Measurements from ENCODE around the gene INSYN2A. TPM values are rescaled to one million over a fixed set of nuclear protein-coding genes. Genes with fewer than 3 reads are reported as not detected.

The INSYN2A gene
- polyA plus RNA-seq, 3 donors, result not detected

DNA sequence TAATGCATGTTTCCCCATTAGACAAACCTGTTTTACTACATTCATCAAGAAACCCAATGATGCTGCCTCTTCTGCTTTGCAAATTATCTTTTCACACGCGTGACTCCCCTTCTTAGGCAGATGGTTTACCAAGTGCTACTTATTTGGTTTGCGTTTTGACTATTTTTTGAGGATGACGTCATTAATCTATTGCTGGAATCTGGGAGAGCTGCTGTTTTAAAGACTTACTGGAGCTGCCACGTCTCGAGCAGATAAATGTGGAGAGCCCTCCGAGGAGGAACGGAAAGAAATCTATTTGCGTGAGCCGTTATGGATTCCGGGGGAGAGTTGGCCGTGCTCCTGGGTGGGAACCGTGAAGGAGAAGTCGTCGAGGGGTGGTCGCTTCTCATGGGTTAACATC, 19.7 kb downstream of the INSYN2A start:
- no peaks in the 10 kb centered on the region for H3K9me3 Mint-ChIP-seq
- Histone ChIP-seq H3K4me1 (ENCODE audit: control insufficient read depth in 1 of 2, insufficient read depth in 2 of 2, low read length in 2 of 2) (no peaks in the 10 kb centered on the region), H2AFZ (ENCODE audit: insufficient read depth, low read depth, low read length, poor library complexity, severe bottlenecking) (no peak overlapping the region), H4K20me1 (ENCODE audit: insufficient read depth, low read length) (no peaks in the 10 kb centered on the region), H3K36me3 (replicated peaks in 1 of 2; ENCODE audit: control insufficient read depth in 1 of 2, insufficient read depth in 2 of 2, low read length in 2 of 2) (no peaks in the 10 kb centered on the region), H3K4me2 (replicated peaks; ENCODE audit: extremely low read depth, low read length, poor library complexity, severe bottlenecking) (no peak overlapping the region), H3K9me3 (replicated peaks in 1 of 2; ENCODE audit: control insufficient read depth in 1 of 2, insufficient read depth in 1 of 2, low read length in 2 of 2) (no peaks in the 10 kb centered on the region), H3K27ac (ENCODE audit: low read depth in 1 of 2, low read length in 2 of 2) (no peak overlapping the region), H3K4me3 (replicated peaks in 1 of 3; ENCODE audit: low read depth in 2 of 3, low read length in 3 of 3) (no peak overlapping the region), H3K9ac (ENCODE audit: insufficient read depth, low read length, poor library complexity, severe bottlenecking) (no peak overlapping the region), H3K27me3 (ENCODE audit: control insufficient read depth in 2 of 2, insufficient read depth in 2 of 2, low read length in 2 of 2) (no peaks in the 10 kb centered on the region), H3K79me2 (ENCODE audit: insufficient read depth, low read length) (no peaks in the 10 kb centered on the region)
- intact Hi-C loops (cut with micrococcal nuclease), result no loop called here
- H3K4me3 Mint-ChIP-seq, result no peak overlapping the region
- peaks cover 9% of the 10 kb centered on the region for H3K4me1 Mint-ChIP-seq
- 96% methylated on average over 14 of the region's 16 CpGs for WGBS (ENCODE audit: insufficient coverage)
- DNase-seq, result no peak
- TF ChIP-seq CTCF (IDR thresholded peaks at IDR 0.05), result no peak
- no peaks in the 10 kb centered on the region for H3K36me3 Mint-ChIP-seq
- peaks cover 0 to 1% (median 0%) of the 10 kb centered on the region in 3 donors for H3K27me3 Mint-ChIP-seq (ENCODE audit: low read depth in 3 of 3)
- no peak overlapping the region for H3K27ac Mint-ChIP-seq

GRCh38 chr10:127175357-127176110, 20.9 kb downstream of the INSYN2A start:
- Histone ChIP-seq H3K27ac (ENCODE audit: low read depth in 1 of 2, low read length in 2 of 2) (no peak overlapping the region), H3K79me2 (ENCODE audit: insufficient read depth, low read length) (no peaks in the 10 kb centered on the region), H3K4me2 (replicated peaks; ENCODE audit: extremely low read depth, low read length, poor library complexity, severe bottlenecking) (no peak overlapping the region), H2AFZ (ENCODE audit: insufficient read depth, low read depth, low read length, poor library complexity, severe bottlenecking) (no peak overlapping the region), H3K9me3 (replicated peaks in 1 of 2; ENCODE audit: control insufficient read depth in 1 of 2, insufficient read depth in 1 of 2, low read length in 2 of 2) (no peaks in the 10 kb centered on the region), H3K4me3 (replicated peaks in 1 of 3; ENCODE audit: low read depth in 2 of 3, low read length in 3 of 3) (no peak overlapping the region), H3K9ac (ENCODE audit: insufficient read depth, low read length, poor library complexity, severe bottlenecking) (no peak overlapping the region), H3K36me3 (replicated peaks in 1 of 2; ENCODE audit: control insufficient read depth in 1 of 2, insufficient read depth in 2 of 2, low read length in 2 of 2) (no peaks in the 10 kb centered on the region), H3K4me1 (ENCODE audit: control insufficient read depth in 1 of 2, insufficient read depth in 2 of 2, low read length in 2 of 2) (no peaks in the 10 kb centered on the region), H3K27me3 (ENCODE audit: control insufficient read depth in 2 of 2, insufficient read depth in 2 of 2, low read length in 2 of 2) (no peaks in the 10 kb centered on the region), H4K20me1 (ENCODE audit: insufficient read depth, low read length) (no peaks in the 10 kb centered on the region)
- no peak for TF ChIP-seq CTCF (IDR thresholded peaks at IDR 0.05)
- H3K27ac Mint-ChIP-seq, result no peak overlapping the region
- peaks cover 9% of the 10 kb centered on the region for H3K4me1 Mint-ChIP-seq
- intact Hi-C loops (cut with micrococcal nuclease), result no loop called here
- no peak overlapping the region for H3K4me3 Mint-ChIP-seq
- H3K36me3 Mint-ChIP-seq, result no peaks in the 10 kb centered on the region
- H3K9me3 Mint-ChIP-seq, result no peaks in the 10 kb centered on the region
- 91% methylated on average over 37 of the region's 40 CpGs for whole genome bisulfite sequencing (ENCODE audit: insufficient coverage)
- H3K27me3 Mint-ChIP-seq (ENCODE audit: low read depth in 3 of 3), result peaks cover 0 to 1% (median 0%) of the 10 kb centered on the region in 3 donors
- DNase-seq, result no peak
